Neural progenitor cell (in vitro differentiated cells): Measurements from ENCODE around the gene DNMT3B. TPM values are rescaled to one million over a fixed set of nuclear protein-coding genes. Genes with fewer than 3 reads are reported as not detected.
A peak's percentile ranks its signal among the peaks of the same experiment; 100 is the strongest.

ENCODE experiments used
- DNase-seq: peaks from one replicate; pipeline ENCODE4 v3.0.0-alpha.2; 2016; ENCODE audit warnings: low spot score
- H2AFZ ChIP-seq: fragments of 200-600 bp; sonication (generic); replicated peaks from 2 replicates; pipeline ENCODE4 v1.6.1; 2016; ENCODE audit warnings: antibody characterized with exemption
- H3F3A ChIP-seq: fragments of 200-600 bp; sonication (generic); 2 replicates; pipeline ENCODE4 v1.6.1; 2016; ENCODE audit warnings: antibody characterized with exemption, low read depth
- H3K27ac ChIP-seq: fragments of 200-600 bp; sonication (generic); 2 replicates; pipeline ENCODE4 v1.5.1; 2016; ENCODE audit warnings: mild to moderate bottlenecking
- H3K27me3 ChIP-seq: fragments of 200-600 bp; sonication (generic); 2 replicates; pipeline ENCODE4 v1.6.1; 2016; ENCODE audit warnings: mild to moderate bottlenecking, moderate library complexity
- H3K36me3 ChIP-seq: fragments of 200-600 bp; sonication (generic); 2 replicates; pipeline ENCODE4 v1.5.1; 2016
- H3K4me1 ChIP-seq: fragments of 200-600 bp; sonication (generic); 2 replicates; pipeline ENCODE4 v1.6.1; 2016; ENCODE audit warnings: mixed run types
- H3K4me2 ChIP-seq: fragments of 200-600 bp; sonication (generic); 2 replicates; pipeline ENCODE4 v1.6.1; 2016
- H3K4me3 ChIP-seq: fragments of 200-600 bp; sonication (generic); 2 replicates; pipeline ENCODE4 v1.5.1; 2016
- H3K79me2 ChIP-seq: fragments of 200-600 bp; sonication (generic); 2 replicates; pipeline ENCODE4 v1.6.1; 2016; ENCODE audit warnings: low read depth
- H3K9ac ChIP-seq: fragments of 200-600 bp; sonication (generic); 2 replicates; pipeline ENCODE4 v1.6.1; 2016
- H3K9me3 ChIP-seq: fragments of 200-600 bp; sonication (generic); 2 replicates; pipeline ENCODE4 v1.5.1; 2016; ENCODE audit warnings: low read depth
- H4K20me1 ChIP-seq: fragments of 200-600 bp; sonication (generic); 2 replicates; pipeline ENCODE4 v1.6.1; 2016; ENCODE audit warnings: low read depth
- H3K27ac Mint-ChIP-seq: 3 replicates; pipeline ENCODE4 v1.8.0; 2021; ENCODE audit warnings: mixed read lengths
- H3K27me3 Mint-ChIP-seq: 2 replicates; pipeline ENCODE4 v1.8.0; 2022; ENCODE audit warnings: low read depth, mild to moderate bottlenecking, inconsistent platforms, moderate library complexity, mixed read lengths; ENCODE audit not compliant: insufficient read depth
- H3K36me3 Mint-ChIP-seq: 3 replicates; pipeline ENCODE4 v1.8.0; 2021; ENCODE audit warnings: mixed read lengths
- H3K4me1 Mint-ChIP-seq: 3 replicates; pipeline ENCODE4 v1.8.0; 2021; ENCODE audit warnings: mixed read lengths
- H3K4me3 Mint-ChIP-seq: 3 replicates; pipeline ENCODE4 v1.8.0; 2021; ENCODE audit warnings: mild to moderate bottlenecking, moderate library complexity, mixed read lengths
- H3K9me3 Mint-ChIP-seq: 3 replicates; pipeline ENCODE4 v1.8.0; 2020; ENCODE audit warnings: mixed read lengths
- EZH2 ChIP-seq: fragments of 200-600 bp; sonication (generic); IDR thresholded peaks from 2 replicates; pipeline ENCODE4 v1.6.1; 2017; ENCODE audit warnings: antibody characterized with exemption, mild to moderate bottlenecking, moderate library complexity
- EZH2phosphoT487 ChIP-seq: fragments of 200-600 bp; sonication (generic); IDR thresholded peaks from 2 replicates; pipeline ENCODE4 v1.6.1; 2017; ENCODE audit warnings: antibody characterized with exemption
- total RNA-seq: library from RNA; depleted of rRNA; stranded (reverse); fragments of >200 nt; gene quantifications from 2 replicates; pipeline ENCODE4 v1.2.3, GENCODE V29; 2015; ENCODE audit warnings: low replicate concordance
- TF ChIP-seq, protein P1 (sequence below): fragments of 200-600 bp; sonication (generic); IDR thresholded peaks from 2 replicates; pipeline ENCODE4 v1.5.1; 2017; ENCODE audit warnings: antibody characterized with exemption, mild to moderate bottlenecking

The DNMT3B gene
- total RNA-seq, 1 donor from 2014 or later, result 114 TPM

DNA sequence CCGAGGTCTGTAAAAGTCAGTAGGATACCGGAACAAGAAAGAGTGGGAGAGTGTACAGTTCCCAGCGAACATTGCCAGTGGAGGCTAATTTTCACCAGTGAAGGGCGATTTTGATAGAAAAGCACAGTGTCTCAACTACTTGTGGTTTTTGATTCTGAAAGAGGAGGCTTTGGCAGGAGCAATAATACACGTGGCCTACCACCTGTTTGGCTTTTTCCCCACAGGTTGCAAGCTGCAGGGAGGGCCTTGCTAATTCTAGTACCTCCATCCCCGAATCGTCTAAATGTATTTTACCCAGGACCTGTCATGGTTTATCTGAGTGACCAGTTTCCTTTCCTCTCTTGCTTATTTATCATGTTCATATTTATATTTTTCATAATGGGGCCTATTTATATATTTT, 93.2 kb downstream of the DNMT3B start:
- no peak overlapping the region for H2AFZ ChIP-seq
- no peak overlapping the region for H3K27ac ChIP-seq
- TF ChIP-seq, protein P1, sequence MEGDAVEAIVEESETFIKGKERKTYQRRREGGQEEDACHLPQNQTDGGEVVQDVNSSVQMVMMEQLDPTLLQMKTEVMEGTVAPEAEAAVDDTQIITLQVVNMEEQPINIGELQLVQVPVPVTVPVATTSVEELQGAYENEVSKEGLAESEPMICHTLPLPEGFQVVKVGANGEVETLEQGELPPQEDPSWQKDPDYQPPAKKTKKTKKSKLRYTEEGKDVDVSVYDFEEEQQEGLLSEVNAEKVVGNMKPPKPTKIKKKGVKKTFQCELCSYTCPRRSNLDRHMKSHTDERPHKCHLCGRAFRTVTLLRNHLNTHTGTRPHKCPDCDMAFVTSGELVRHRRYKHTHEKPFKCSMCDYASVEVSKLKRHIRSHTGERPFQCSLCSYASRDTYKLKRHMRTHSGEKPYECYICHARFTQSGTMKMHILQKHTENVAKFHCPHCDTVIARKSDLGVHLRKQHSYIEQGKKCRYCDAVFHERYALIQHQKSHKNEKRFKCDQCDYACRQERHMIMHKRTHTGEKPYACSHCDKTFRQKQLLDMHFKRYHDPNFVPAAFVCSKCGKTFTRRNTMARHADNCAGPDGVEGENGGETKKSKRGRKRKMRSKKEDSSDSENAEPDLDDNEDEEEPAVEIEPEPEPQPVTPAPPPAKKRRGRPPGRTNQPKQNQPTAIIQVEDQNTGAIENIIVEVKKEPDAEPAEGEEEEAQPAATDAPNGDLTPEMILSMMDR, result no peak
- TF ChIP-seq EZH2phosphoT487, result no peak
- TF ChIP-seq EZH2, result no peak
- H3K4me1 Mint-ChIP-seq, result no peaks in the 10 kb centered on the region
- no peaks in the 10 kb centered on the region for H3K9me3 ChIP-seq
- no peak overlapping the region for H3K4me2 ChIP-seq
- H3K9ac ChIP-seq, result no peak overlapping the region
- H3K36me3 ChIP-seq, result no peaks in the 10 kb centered on the region
- no peaks in the 10 kb centered on the region for H3K27me3 Mint-ChIP-seq
- H3K4me3 ChIP-seq, result no peak overlapping the region
- H4K20me1 ChIP-seq, result peaks cover 9% of the 10 kb centered on the region
- H3K79me2 ChIP-seq, result no peaks in the 10 kb centered on the region
- H3K27me3 ChIP-seq, result no peaks in the 10 kb centered on the region
- H3K36me3 Mint-ChIP-seq, result peaks cover 14% of the 10 kb centered on the region
- H3K27ac Mint-ChIP-seq, result no peak overlapping the region
- H3K4me3 Mint-ChIP-seq, result no peak overlapping the region
- peaks cover 10% of the 10 kb centered on the region for H3F3A ChIP-seq
- no peak for DNase-seq
- H3K9me3 Mint-ChIP-seq, result no peaks in the 10 kb centered on the region
- H3K4me1 ChIP-seq, result peaks cover 13% of the 10 kb centered on the region

DNA sequence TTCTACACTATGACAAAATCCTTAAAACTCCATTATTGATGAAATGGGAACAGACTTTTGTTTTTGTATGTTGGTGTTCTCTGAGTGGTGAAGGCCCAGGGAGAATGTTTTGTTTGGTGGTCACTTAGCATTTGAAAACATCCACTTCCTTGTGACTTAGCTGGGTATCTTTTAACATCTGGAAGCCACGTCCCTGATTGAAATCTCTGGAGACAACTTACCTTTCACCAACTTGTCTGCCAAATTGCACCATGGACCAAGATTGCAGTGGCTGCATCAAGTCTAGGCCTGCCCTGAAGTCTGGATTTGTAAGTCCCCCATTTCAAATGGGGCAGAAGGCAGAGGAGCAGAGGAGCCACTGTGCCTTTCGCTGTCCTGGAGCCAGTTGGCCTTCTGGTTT, 96.0 kb downstream of the DNMT3B start:
- no peak for DNase-seq
- H3K4me1 ChIP-seq, result peaks cover 13% of the 10 kb centered on the region
- Mint-ChIP-seq H3K27ac (no peak overlapping the region), H3K4me3 (no peak overlapping the region), H3K9me3 (no peaks in the 10 kb centered on the region), H3K4me1 (no peaks in the 10 kb centered on the region), H3K27me3 (peaks cover 2% of the 10 kb centered on the region), H3K36me3 (peaks cover 10% of the 10 kb centered on the region)
- no peaks in the 10 kb centered on the region for H3K27me3 ChIP-seq
- H3K79me2 ChIP-seq, result no peaks in the 10 kb centered on the region
- no peak overlapping the region for H3K4me2 ChIP-seq
- no peak overlapping the region for H2AFZ ChIP-seq
- H3K27ac ChIP-seq, result peak overlapping the region; percentile 40
- TF ChIP-seq, protein P1, result no peak
- TF ChIP-seq EZH2, result no peak
- TF ChIP-seq EZH2phosphoT487, result no peak
- no peak overlapping the region for H3K4me3 ChIP-seq
- peaks cover 10% of the 10 kb centered on the region for H3F3A ChIP-seq
- no peaks in the 10 kb centered on the region for H3K36me3 ChIP-seq
- H3K9ac ChIP-seq, result no peak overlapping the region
- peaks cover 6% of the 10 kb centered on the region for H4K20me1 ChIP-seq
- H3K9me3 ChIP-seq, result no peaks in the 10 kb centered on the region

Other genes with a start within 250 kb of the DNMT3B start
- 11.9 and 25.6 TPM in 2 replicates for gene NOL4L, start 177.1 kb upstream of the DNMT3B start, total RNA-seq
- gene C20orf203, start 88.4 kb upstream of the DNMT3B start, total RNA-seq, result 0.12 and 0.32 TPM in 2 replicates
- gene COMMD7, start 18.9 kb upstream of the DNMT3B start, total RNA-seq, result 39.4 and 44.4 TPM in 2 replicates
- 210 and 263 TPM in 2 replicates for gene MAPRE1, start 57.6 kb downstream of the DNMT3B start, total RNA-seq
- not detected in 2 replicates for gene EFCAB8, start 96.5 kb downstream of the DNMT3B start, total RNA-seq
- gene SUN5, start 242.0 kb downstream of the DNMT3B start, total RNA-seq, result not detected in 2 replicates
- gene BPIFB2, start 245.3 kb downstream of the DNMT3B start, total RNA-seq, result not detected in 2 replicates